ENCODE measurements around the gene MRTFB.
"Not testable (repeated sequence)": the region's sequence is repeated elsewhere in the genome, so short reads cannot be mapped to it uniquely, and the experiment has no call there.

MRTFB gene

GRCh38 chr16:14035092-14035491 lies 36.0 kb upstream of the MRTFB start:
- no peak for DNase-seq (ENCODE audit: extremely low spot score)
- ChIA-PET POLR2A (no interaction called here), CTCF (no interaction called here)
- no peak for TF ChIP-seq ARNT (IDR thresholded peaks at IDR 0.05)

GRCh38 chr16:14036889-14037288 lies 34.2 kb upstream of the MRTFB start:
- TF ChIP-seq SUZ12 (IDR thresholded peaks at IDR 0.05) (no peak), SP1 (IDR thresholded peaks at IDR 0.05) (no peak), PKNOX1 (IDR thresholded peaks at IDR 0.05) (no peak), HDGF (IDR thresholded peaks at IDR 0.05; ENCODE audit: borderline replicate concordance) (no peak)
- DNase-seq (ENCODE audit: extremely low spot score), result no peak
- POLR2A ChIA-PET, result no interaction called here
- CTCF ChIA-PET, result no interaction called here

GRCh38 chr16:14037960-14038359 lies 33.2 kb upstream of the MRTFB start:
- TF ChIP-seq FOXA1 (IDR thresholded peaks at IDR 0.05) (no peak), L3MBTL2 (conservative IDR thresholded peaks at IDR 0.05) (no peak), SUZ12 (IDR thresholded peaks at IDR 0.05) (no peak), SP1 (IDR thresholded peaks at IDR 0.05) (no peak), ELF4 (IDR thresholded peaks at IDR 0.05) (no peak), ARNT (IDR thresholded peaks at IDR 0.05) (no peak), HDGF (IDR thresholded peaks at IDR 0.05; ENCODE audit: borderline replicate concordance) (no peak), FOXM1 (IDR thresholded peaks at IDR 0.05; ENCODE audit: borderline replicate concordance) (no peak), CTBP1 (IDR thresholded peaks at IDR 0.05; ENCODE audit: borderline replicate concordance) (no peak), PKNOX1 (IDR thresholded peaks at IDR 0.05) (no peak), NFRKB (IDR thresholded peaks at IDR 0.05) (no peak), LEF1 (IDR thresholded peaks at IDR 0.05; ENCODE audit: borderline replicate concordance) (no peak)
- ChIA-PET CTCF (no interaction called here), POLR2A (no interaction called here)
- no peak for DNase-seq (ENCODE audit: extremely low spot score)

- TF ChIP-seq PKNOX1 (IDR thresholded peaks at IDR 0.05) (no peak), FOXK2 (IDR thresholded peaks at IDR 0.05) (no peak), FOXA1 (IDR thresholded peaks at IDR 0.05) (no peak), NFRKB (IDR thresholded peaks at IDR 0.05) (no peak), BHLHE40 (IDR thresholded peaks at IDR 0.05; ENCODE audit: borderline replicate concordance) (no peak), LEF1 (IDR thresholded peaks at IDR 0.05; ENCODE audit: borderline replicate concordance) (no peak), L3MBTL2 (conservative IDR thresholded peaks at IDR 0.05) (no peak), CTBP1 (IDR thresholded peaks at IDR 0.05; ENCODE audit: borderline replicate concordance) (no peak)
- DNase-seq (ENCODE audit: extremely low spot score), result no peak
- ChIA-PET CTCF (no interaction called here), POLR2A (no interaction called here)
Measured at GRCh38 chr16:14041164-14041563, 30.0 kb upstream of the MRTFB start.

GRCh38 chr16:14042706-14043105 lies 28.4 kb upstream of the MRTFB start:
- ChIA-PET POLR2A (no interaction called here), CTCF (no interaction called here)
- no peak for TF ChIP-seq PKNOX1 (IDR thresholded peaks at IDR 0.05)
- no peak for TF ChIP-seq LEF1 (IDR thresholded peaks at IDR 0.05; ENCODE audit: borderline replicate concordance)
- no peak for TF ChIP-seq FOXA1 (IDR thresholded peaks at IDR 0.05)
- no peak for TF ChIP-seq FOXK2 (IDR thresholded peaks at IDR 0.05)
- TF ChIP-seq FOXM1 (IDR thresholded peaks at IDR 0.05; ENCODE audit: borderline replicate concordance), result no peak
- no peak for TF ChIP-seq SP1 (IDR thresholded peaks at IDR 0.05)
- DNase-seq (ENCODE audit: extremely low spot score), result no peak

GRCh38 chr16:14043278-14043677 lies 27.8 kb upstream of the MRTFB start:
- POLR2A ChIA-PET, result no interaction called here
- no peak for DNase-seq (ENCODE audit: extremely low spot score)
- CTCF ChIA-PET, result no interaction called here
- TF ChIP-seq PKNOX1 (IDR thresholded peaks at IDR 0.05) (no peak), BHLHE40 (IDR thresholded peaks at IDR 0.05; ENCODE audit: borderline replicate concordance) (no peak), ARNT (IDR thresholded peaks at IDR 0.05) (no peak)

- TF ChIP-seq ARNT (IDR thresholded peaks at IDR 0.05), result no peak
- no peak for TF ChIP-seq PKNOX1 (IDR thresholded peaks at IDR 0.05)
- TF ChIP-seq SP1 (IDR thresholded peaks at IDR 0.05), result no peak
- TF ChIP-seq FOXM1 (IDR thresholded peaks at IDR 0.05; ENCODE audit: borderline replicate concordance), result no peak
- no peak for TF ChIP-seq FOXA1 (IDR thresholded peaks at IDR 0.05)
- no peak for TF ChIP-seq FOXK2 (IDR thresholded peaks at IDR 0.05)
- no peak for TF ChIP-seq ZNF384 (IDR thresholded peaks at IDR 0.05)
- TF ChIP-seq TARDBP (IDR thresholded peaks at IDR 0.05), result no peak
- TF ChIP-seq CTBP1 (IDR thresholded peaks at IDR 0.05; ENCODE audit: borderline replicate concordance), result no peak
- TF ChIP-seq BHLHE40 (IDR thresholded peaks at IDR 0.05; ENCODE audit: borderline replicate concordance), result no peak
- no peak for TF ChIP-seq SUZ12 (IDR thresholded peaks at IDR 0.05)
- no peak for DNase-seq (ENCODE audit: extremely low spot score)
- POLR2A ChIA-PET, result no interaction called here
- CTCF ChIA-PET, result no interaction called here
Measured at GRCh38 chr16:14043793-14044192, 27.3 kb upstream of the MRTFB start.

- DNase-seq (ENCODE audit: extremely low spot score); POLR2A ChIA-PET; CTCF ChIA-PET: not testable (repeated sequence)
Measured at GRCh38 chr16:14047121-14047859, 23.8 kb upstream of the MRTFB start.

All from HEK293T (cell line).